Liver (tissue), 9 donors: ENCODE data around the gene SGF29. TPM values are rescaled to one million over a fixed set of nuclear protein-coding genes. Genes with fewer than 3 reads are reported as not detected.

Source experiments
- DNase-seq: peaks from one replicate; pipeline ENCODE4 v3.0.0-alpha.2; 2017; ENCODE audit warnings: low spot score
- H3K27ac ChIP-seq, 2 donors: one replicate each; pipeline ENCODE4 v1.7.0; 2013; ENCODE audit warnings: inconsistent platforms in 2 of 2, low read length in 2 of 2, control low read depth in 1 of 2, low read depth in 1 of 2, mild to moderate bottlenecking in 1 of 2
- H3K27me3 ChIP-seq, 4 donors: one replicate each; pipeline versions ENCODE4 v1.6.1 to v1.7.0; 2013; ENCODE audit warnings: low read length in 3 of 4, inconsistent platforms in 1 of 4, mild to moderate bottlenecking in 1 of 4, moderate library complexity in 1 of 4; ENCODE audit not compliant: control insufficient read depth in 4 of 4, insufficient read depth in 4 of 4
- H3K36me3 ChIP-seq, 4 donors: one replicate each; pipeline versions ENCODE4 v1.6.1 to v1.7.0; 2013; ENCODE audit warnings: low read length in 3 of 4, mild to moderate bottlenecking in 3 of 4, low read depth in 1 of 4, moderate library complexity in 1 of 4; ENCODE audit not compliant: control insufficient read depth in 4 of 4, insufficient read depth in 3 of 4
- H3K4me1 ChIP-seq, 4 donors: one replicate each; pipeline versions ENCODE4 v1.6.1 to v1.7.0; 2013; ENCODE audit warnings: low read length in 3 of 4, mild to moderate bottlenecking in 3 of 4, moderate library complexity in 1 of 4; ENCODE audit not compliant: control insufficient read depth in 4 of 4, insufficient read depth in 4 of 4
- H3K4me3 ChIP-seq, 3 donors: one replicate each; pipeline versions ENCODE4 v1.6.1 to v1.7.0; 2013; ENCODE audit warnings: low read length in 3 of 3, control low read depth in 1 of 3, low read depth in 1 of 3, mild to moderate bottlenecking in 1 of 3
- H3K9ac ChIP-seq, 2 donors: one replicate each; pipeline ENCODE4 v1.7.0; 2013; ENCODE audit warnings: low read length in 2 of 2, mild to moderate bottlenecking in 2 of 2, moderate library complexity in 2 of 2, control low read depth in 1 of 2, low read depth in 1 of 2
- H3K9me3 ChIP-seq, 4 donors: one replicate each; pipeline versions ENCODE4 v1.6.1 to v1.7.0; 2013; ENCODE audit warnings: low read length in 3 of 4; ENCODE audit not compliant: control insufficient read depth in 4 of 4
- EGR1 ChIP-seq, 2 donors: IDR thresholded peaks; 2 replicates each; pipeline ENCODE4 v1.6.1; 2016 to 2018; ENCODE audit warnings: antibody characterized with exemption in 2 of 2, low read depth in 2 of 2
- FOXA1 ChIP-seq: IDR thresholded peaks from 2 replicates; pipeline ENCODE4 v1.6.1; 2016; ENCODE audit warnings: antibody characterized with exemption
- FOXA2 ChIP-seq: IDR thresholded peaks from 2 replicates; pipeline ENCODE4 v1.6.1; 2016; ENCODE audit warnings: antibody characterized with exemption
- GABPA ChIP-seq, 2 donors: IDR thresholded peaks in 1 of 2; conservative IDR thresholded peaks in 1 of 2; 2 replicates each; pipeline ENCODE4 v1.6.1; 2016; ENCODE audit warnings: antibody characterized with exemption in 2 of 2, mild to moderate bottlenecking in 1 of 2, moderate library complexity in 1 of 2
- HNF4A ChIP-seq, 2 donors: conservative IDR thresholded peaks; 2 replicates each; pipeline ENCODE4 v1.6.1; 2016; ENCODE audit warnings: antibody characterized with exemption in 2 of 2, mild to moderate bottlenecking in 2 of 2
- HNF4G ChIP-seq: IDR thresholded peaks from 2 replicates; pipeline ENCODE4 v1.6.1; 2016; ENCODE audit warnings: antibody characterized with exemption
- JUND ChIP-seq, 2 donors: IDR thresholded peaks; 2 replicates each; pipeline ENCODE4 v1.6.1; 2016; ENCODE audit warnings: antibody characterized with exemption in 2 of 2
- NR2F2 ChIP-seq: IDR thresholded peaks from 2 replicates; pipeline ENCODE4 v1.6.1; 2016; ENCODE audit warnings: antibody characterized with exemption
- RAD21 ChIP-seq, 2 donors: IDR thresholded peaks; 2 replicates each; pipeline ENCODE4 v1.6.1; 2016; ENCODE audit warnings: antibody characterized with exemption in 2 of 2, mild to moderate bottlenecking in 2 of 2
- SP1 ChIP-seq: IDR thresholded peaks from 2 replicates; pipeline ENCODE4 v1.6.1; 2018; ENCODE audit warnings: antibody characterized with exemption, mild to moderate bottlenecking
- TAF1 ChIP-seq: conservative IDR thresholded peaks from 2 replicates; pipeline ENCODE4 v1.6.1; 2016; ENCODE audit warnings: antibody characterized with exemption, mild to moderate bottlenecking
- YY1 ChIP-seq: IDR thresholded peaks from 2 replicates; pipeline ENCODE4 v1.6.1; 2016; ENCODE audit warnings: antibody characterized with exemption, mild to moderate bottlenecking
- WGBS: extraction: QIAGEN DNeasy Blood & Tissue Kit; methylation state at CpG from one replicate; pipeline ENCODE4 v1.1.7; 2013; 5-methylcytosine and 5-hydroxymethylcytosine counted together
- polyA plus RNA-seq, 2 donors: library from polyadenylated mRNA; stranded (reverse) in 1 of 2; unstranded in 1 of 2; fragments of 200-250 nt in 1 of 2; fragments of >200 nt in 1 of 2; fragmentation: Nextera tagmentation in 1 of 2; extraction: Ambion mirVana in 1 of 2; gene quantifications; one replicate each; pipeline versions ENCODE4 v1.2.1 to v1.2.3, GENCODE V29; 2013 to 2015
- total RNA-seq, 2 donors: library from RNA; depleted of rRNA; stranded (reverse); fragments of >200 nt; gene quantifications; one replicate each; pipeline ENCODE4 v1.2.3, GENCODE V29; 2014
- TF ChIP-seq, protein P1 (sequence below): IDR thresholded peaks from 2 replicates; pipeline ENCODE4 v1.6.1; 2016; ENCODE audit warnings: antibody characterized with exemption
- TF ChIP-seq, protein P2 (sequence below): IDR thresholded peaks from 2 replicates; pipeline ENCODE4 v1.6.1; 2016; ENCODE audit warnings: antibody characterized with exemption
- TF ChIP-seq, protein P3 (sequence below): IDR thresholded peaks from 2 replicates; pipeline ENCODE4 v1.6.1; 2016; ENCODE audit warnings: antibody characterized with exemption, mild to moderate bottlenecking
- donor health status: healthy.
- donor health status: healthy.
- donor health status: healthy.
- donor health status: healthy.
- donor health status: healthy.

The SGF29 gene
- total and polyA plus RNA-seq, 4 donors: 6.5 to 18.1 (median 10.5) TPM

DNA sequence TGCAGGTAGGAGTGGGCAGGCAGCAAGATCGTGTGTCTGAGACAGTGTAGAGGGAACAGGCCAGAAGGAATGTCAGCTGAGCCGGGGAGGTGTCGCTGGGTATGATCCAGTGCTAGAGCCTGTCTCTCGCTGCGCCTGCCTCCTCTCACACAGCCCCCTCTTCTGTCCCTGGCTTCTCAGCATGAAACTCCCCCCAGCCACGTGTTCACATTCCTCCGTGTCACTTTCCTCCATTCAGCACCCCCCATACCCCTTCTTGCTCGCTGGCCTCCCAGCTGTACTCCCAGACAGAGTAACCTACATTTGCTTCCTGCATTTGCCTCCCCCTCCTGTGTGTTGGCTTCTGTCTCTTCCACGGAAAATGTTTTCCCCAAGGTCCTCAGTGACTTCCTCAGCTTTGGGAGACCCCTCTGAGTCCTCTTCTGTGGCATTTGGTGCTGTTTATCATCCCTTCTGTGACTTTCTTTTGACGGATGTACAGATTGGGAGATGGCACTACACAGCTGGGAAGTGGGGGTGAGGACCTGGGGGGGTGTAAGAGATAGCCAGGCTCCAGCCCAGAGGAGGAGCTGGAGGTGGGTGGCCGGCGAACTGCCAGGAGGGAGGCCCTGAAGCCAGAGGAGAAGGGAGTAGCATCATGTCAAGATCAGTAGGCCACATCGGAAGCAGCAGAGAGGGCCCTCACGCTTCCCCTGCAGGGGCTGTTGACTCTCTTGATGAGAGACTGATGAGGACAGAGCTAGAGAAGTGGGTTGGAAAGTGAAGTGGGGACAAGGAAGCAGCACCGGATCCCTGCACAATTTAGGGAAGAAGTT, 19.2 kb downstream of the SGF29 start:
- 82% methylated on average over 15 of the region's 15 CpGs for WGBS
- Histone ChIP-seq H3K27ac (no peak overlapping the region), H3K9me3 (no peaks in the 10 kb centered on the region), H3K9ac (no peak overlapping the region), H3K4me1 (peaks cover 0 to 6% (median 0%) of the 10 kb centered on the region in 4 donors), H3K4me3 (no peak overlapping the region), H3K27me3 (no peaks in the 10 kb centered on the region), H3K36me3 (no peaks in the 10 kb centered on the region)
- TF ChIP-seq SP1: no peak
- TF ChIP-seq RAD21 (IDR thresholded peaks at IDR 0.05): no peak
- TF ChIP-seq, protein P1, sequence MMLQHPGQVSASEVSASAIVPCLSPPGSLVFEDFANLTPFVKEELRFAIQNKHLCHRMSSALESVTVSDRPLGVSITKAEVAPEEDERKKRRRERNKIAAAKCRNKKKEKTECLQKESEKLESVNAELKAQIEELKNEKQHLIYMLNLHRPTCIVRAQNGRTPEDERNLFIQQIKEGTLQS: no peak
- no peak for TF ChIP-seq FOXA1
- TF ChIP-seq, protein P2, sequence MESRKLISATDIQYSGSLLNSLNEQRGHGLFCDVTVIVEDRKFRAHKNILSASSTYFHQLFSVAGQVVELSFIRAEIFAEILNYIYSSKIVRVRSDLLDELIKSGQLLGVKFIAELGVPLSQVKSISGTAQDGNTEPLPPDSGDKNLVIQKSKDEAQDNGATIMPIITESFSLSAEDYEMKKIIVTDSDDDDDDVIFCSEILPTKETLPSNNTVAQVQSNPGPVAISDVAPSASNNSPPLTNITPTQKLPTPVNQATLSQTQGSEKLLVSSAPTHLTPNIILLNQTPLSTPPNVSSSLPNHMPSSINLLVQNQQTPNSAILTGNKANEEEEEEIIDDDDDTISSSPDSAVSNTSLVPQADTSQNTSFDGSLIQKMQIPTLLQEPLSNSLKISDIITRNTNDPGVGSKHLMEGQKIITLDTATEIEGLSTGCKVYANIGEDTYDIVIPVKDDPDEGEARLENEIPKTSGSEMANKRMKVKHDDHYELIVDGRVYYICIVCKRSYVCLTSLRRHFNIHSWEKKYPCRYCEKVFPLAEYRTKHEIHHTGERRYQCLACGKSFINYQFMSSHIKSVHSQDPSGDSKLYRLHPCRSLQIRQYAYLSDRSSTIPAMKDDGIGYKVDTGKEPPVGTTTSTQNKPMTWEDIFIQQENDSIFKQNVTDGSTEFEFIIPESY: no peak
- DNase-seq: no peak

DNA sequence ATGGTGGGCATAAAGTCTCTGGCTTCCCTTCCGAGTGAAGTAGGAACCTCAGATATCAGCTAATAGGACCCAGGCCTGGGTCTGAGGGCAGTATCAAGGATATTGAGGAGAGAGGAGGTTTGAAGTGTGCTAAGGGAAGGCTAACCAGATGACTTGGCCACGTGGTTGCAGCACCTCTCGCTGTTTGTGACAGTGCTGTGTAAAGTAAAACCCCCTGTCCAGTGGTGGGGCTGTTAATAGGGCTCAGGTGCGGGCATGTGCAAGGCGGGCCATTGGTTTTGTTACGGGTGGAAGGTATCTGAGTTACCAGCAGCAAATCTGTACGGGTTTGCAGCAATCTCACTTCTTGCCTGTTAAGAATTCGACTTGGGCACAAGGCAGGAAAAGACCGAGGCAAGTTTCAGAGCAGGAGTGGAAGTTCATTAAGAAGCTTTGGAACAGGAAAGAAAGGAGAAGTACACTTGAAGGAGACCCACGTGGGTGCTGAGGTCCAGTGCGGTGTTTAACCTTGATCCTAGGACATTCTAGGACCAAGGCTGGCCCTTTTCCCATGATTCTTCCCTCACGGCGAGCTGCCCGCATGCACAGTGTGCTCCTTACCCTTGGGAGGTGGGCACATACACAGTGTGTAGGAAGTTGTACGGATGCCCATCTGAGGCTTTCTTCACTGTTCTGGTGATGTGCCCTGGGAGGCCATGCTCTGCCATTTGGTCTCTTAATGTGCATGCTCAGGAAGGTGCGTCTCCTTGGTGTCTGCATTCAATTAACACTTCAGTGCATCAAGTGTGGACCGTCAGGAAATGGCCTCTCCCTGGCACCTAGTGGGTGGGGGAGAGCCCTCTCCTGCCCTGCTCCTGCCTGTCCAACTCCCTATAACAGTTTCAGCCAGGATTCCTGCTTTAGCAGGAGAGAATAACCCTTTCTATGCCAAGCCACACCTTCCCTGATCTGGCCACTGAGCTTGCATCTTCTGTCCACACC, 20.3 kb downstream of the SGF29 start:
- Histone ChIP-seq H3K9me3 (no peaks in the 10 kb centered on the region), H3K4me3 (no peak overlapping the region)
- DNase-seq: no peak

More for the DNA sequence above, 20.3 kb downstream of the SGF29 start:
- TF ChIP-seq YY1: no peak
- no peak for TF ChIP-seq TAF1
- no peak for TF ChIP-seq HNF4A (conservative IDR thresholded peaks at IDR 0.05)
- TF ChIP-seq NR2F2: no peak
- TF ChIP-seq EGR1 (IDR thresholded peaks at IDR 0.05; ENCODE audit: low read depth in 2 of 2): no peak
- no peak for TF ChIP-seq FOXA1
- TF ChIP-seq JUND (IDR thresholded peaks at IDR 0.05): no peak
- no peak for TF ChIP-seq GABPA (IDR thresholded peaks at IDR 0.05 in 1 of 2, conservative IDR thresholded peaks at IDR 0.05 in 1 of 2)
- no peak for TF ChIP-seq HNF4G
- TF ChIP-seq, protein P1: no peak
- TF ChIP-seq FOXA2: no peak
- TF ChIP-seq, protein P3, sequence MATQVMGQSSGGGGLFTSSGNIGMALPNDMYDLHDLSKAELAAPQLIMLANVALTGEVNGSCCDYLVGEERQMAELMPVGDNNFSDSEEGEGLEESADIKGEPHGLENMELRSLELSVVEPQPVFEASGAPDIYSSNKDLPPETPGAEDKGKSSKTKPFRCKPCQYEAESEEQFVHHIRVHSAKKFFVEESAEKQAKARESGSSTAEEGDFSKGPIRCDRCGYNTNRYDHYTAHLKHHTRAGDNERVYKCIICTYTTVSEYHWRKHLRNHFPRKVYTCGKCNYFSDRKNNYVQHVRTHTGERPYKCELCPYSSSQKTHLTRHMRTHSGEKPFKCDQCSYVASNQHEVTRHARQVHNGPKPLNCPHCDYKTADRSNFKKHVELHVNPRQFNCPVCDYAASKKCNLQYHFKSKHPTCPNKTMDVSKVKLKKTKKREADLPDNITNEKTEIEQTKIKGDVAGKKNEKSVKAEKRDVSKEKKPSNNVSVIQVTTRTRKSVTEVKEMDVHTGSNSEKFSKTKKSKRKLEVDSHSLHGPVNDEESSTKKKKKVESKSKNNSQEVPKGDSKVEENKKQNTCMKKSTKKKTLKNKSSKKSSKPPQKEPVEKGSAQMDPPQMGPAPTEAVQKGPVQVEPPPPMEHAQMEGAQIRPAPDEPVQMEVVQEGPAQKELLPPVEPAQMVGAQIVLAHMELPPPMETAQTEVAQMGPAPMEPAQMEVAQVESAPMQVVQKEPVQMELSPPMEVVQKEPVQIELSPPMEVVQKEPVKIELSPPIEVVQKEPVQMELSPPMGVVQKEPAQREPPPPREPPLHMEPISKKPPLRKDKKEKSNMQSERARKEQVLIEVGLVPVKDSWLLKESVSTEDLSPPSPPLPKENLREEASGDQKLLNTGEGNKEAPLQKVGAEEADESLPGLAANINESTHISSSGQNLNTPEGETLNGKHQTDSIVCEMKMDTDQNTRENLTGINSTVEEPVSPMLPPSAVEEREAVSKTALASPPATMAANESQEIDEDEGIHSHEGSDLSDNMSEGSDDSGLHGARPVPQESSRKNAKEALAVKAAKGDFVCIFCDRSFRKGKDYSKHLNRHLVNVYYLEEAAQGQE: no peak
- no peak overlapping the region for H3K9ac ChIP-seq
- 84% methylated on average over 17 of the region's 17 CpGs for WGBS
- no peaks in the 10 kb centered on the region for H3K27me3 ChIP-seq
- peaks cover 0 to 6% (median 0%) of the 10 kb centered on the region in 4 donors for H3K4me1 ChIP-seq
- no peak overlapping the region for H3K27ac ChIP-seq
- H3K36me3 ChIP-seq: no peaks in the 10 kb centered on the region
